OCI-LY7 (cell line): ENCODE measurements around the gene CCNL1. TPM values are rescaled to one million over a fixed set of nuclear protein-coding genes. Genes with fewer than 3 reads are reported as not detected.

ENCODE experiments used
- BruUV-seq: library from RNA; stranded (reverse); fragments of 400-500 nt; replicated peaks from 2 replicates; lab custom pipeline; 2021; lab: Mats Ljungman, UMichigan
- CTCF ChIA-PET: fragments of 300-600 bp; sonication (Branson Sonifier 250); formaldehyde crosslinking; loops from one replicate; lab custom pipeline; 2022; ENCODE audit warnings: antibody characterized with exemption; ENCODE audit not compliant: unreplicated experiment; lab: Charles Lee
- POLR2A ChIA-PET: fragments of 300-600 bp; sonication (Branson Sonifier 250); formaldehyde crosslinking; loops from one replicate; lab custom pipeline; 2022; ENCODE audit warnings: antibody characterized with exemption; lab: Charles Lee
- DNase-seq: peaks from one replicate; pipeline ENCODE4 v3.0.0-alpha.2; 2015; ENCODE audit warnings: low spot score
- H2AFZ ChIP-seq: fragments of 200-600 bp; sonication (generic), shearing (Covaris generic); 2 replicates; pipeline ENCODE4 v1.6.1; 2014; ENCODE audit warnings: mild to moderate bottlenecking, antibody characterized with exemption, low read length, moderate library complexity
- H3K27ac ChIP-seq: fragments of 200-600 bp; sonication (generic); 2 replicates; pipeline ENCODE4 v1.5.1; 2014; ENCODE audit warnings: mixed run types, low read depth, mild to moderate bottlenecking, moderate library complexity, low read length, inconsistent platforms; ENCODE audit not compliant: poor library complexity, severe bottlenecking
- H3K36me3 ChIP-seq: fragments of 200-600 bp; sonication (generic); 2 replicates; pipeline ENCODE4 v1.6.1; 2014; ENCODE audit warnings: mild to moderate bottlenecking, antibody characterized with exemption, low read length, moderate library complexity, mixed read lengths; ENCODE audit not compliant: insufficient read depth
- H3K4me1 ChIP-seq: fragments of 200-600 bp; sonication (generic); 2 replicates; pipeline ENCODE4 v1.5.1; 2014; ENCODE audit warnings: mild to moderate bottlenecking, low read length; ENCODE audit not compliant: insufficient read depth, poor library complexity, severe bottlenecking
- H3K4me2 ChIP-seq: fragments of 200-600 bp; sonication (generic); 2 replicates; pipeline ENCODE4 v1.6.1; 2014; ENCODE audit warnings: mild to moderate bottlenecking, low read length
- H3K4me3 ChIP-seq: fragments of 200-600 bp; sonication (generic); 2 replicates; pipeline ENCODE4 v1.5.1; 2014; ENCODE audit warnings: mild to moderate bottlenecking, low read depth, low read length; ENCODE audit not compliant: poor library complexity, severe bottlenecking
- H3K79me2 ChIP-seq: fragments of 200-600 bp; sonication (generic); 2 replicates; pipeline ENCODE4 v1.6.1; 2016; ENCODE audit warnings: low read depth, mild to moderate bottlenecking, low read length, moderate library complexity, mixed read lengths; ENCODE audit not compliant: insufficient read depth
- H3K9me2 ChIP-seq: fragments of 200-600 bp; sonication (generic); 2 replicates; pipeline ENCODE4 v1.6.1; 2016; ENCODE audit warnings: mild to moderate bottlenecking, low read length, mixed read lengths; ENCODE audit not compliant: insufficient read depth
- H3K9me3 ChIP-seq: fragments of 200-600 bp; sonication (generic); 2 replicates; pipeline ENCODE4 v1.6.1; 2014; ENCODE audit warnings: mild to moderate bottlenecking, mixed run types, low read length, mixed read lengths
- H4K20me1 ChIP-seq: fragments of 200-600 bp; sonication (generic); 2 replicates; pipeline ENCODE4 v1.6.1; 2014; ENCODE audit warnings: mild to moderate bottlenecking, antibody characterized with exemption, low read length, moderate library complexity, mixed read lengths; ENCODE audit not compliant: insufficient read depth
- CTCF ChIP-seq: fragments of 200-600 bp; sonication (generic); conservative IDR thresholded peaks from 2 replicates; pipeline ENCODE4 v1.5.1; 2014; ENCODE audit warnings: mild to moderate bottlenecking, antibody characterized with exemption, low read length, moderate library complexity, mixed read lengths
- EZH2phosphoT487 ChIP-seq: fragments of 200-600 bp; sonication (generic); IDR thresholded peaks from 2 replicates; pipeline ENCODE4 v1.6.1; 2018; ENCODE audit warnings: low read depth, borderline replicate concordance, mild to moderate bottlenecking, mixed run types, antibody characterized with exemption, low read length, moderate library complexity, mixed read lengths
- intact Hi-C: fragments of 100-400 bp; cut with micrococcal nuclease; formaldehyde crosslinking; loops from one replicate; pipeline ENCODE4 v1.10.0; 2022; ENCODE audit not compliant: unreplicated experiment
- total RNA-seq, 2 experiments: library from RNA; depleted of rRNA in 1 of 2; stranded (reverse); fragments of >200 nt in 1 of 2; shearing (Covaris generic) in 1 of 2; gene quantifications; 2 replicates each; pipeline ENCODE4 v1.2.3, GENCODE V29; 2014 to 2022

The CCNL1 gene
- total RNA-seq, 2 experiments from 2014 or later, result 158 to 280 TPM

- POLR2A ChIA-PET, result interaction anchor here (1.2 to 4.0 kb wide), 4 partner anchors 9 to 63 kb away, joined by 3 to 24 read pairs (median 4); partner anchors contain the start of gene CCNL1
- H3K79me2 ChIP-seq, result peaks cover 75% of the 10 kb centered on the region
- no peak overlapping the region for H3K27ac ChIP-seq
- CTCF ChIA-PET, result no interaction called here
- peaks cover 100% of the 10 kb centered on the region for H3K36me3 ChIP-seq
- H4K20me1 ChIP-seq, result peaks cover 66% of the 10 kb centered on the region
- no peaks in the 10 kb centered on the region for H3K9me2 ChIP-seq
- H2AFZ ChIP-seq, result no peak overlapping the region
- BruUV-seq, result no TSS peak
- TF ChIP-seq EZH2phosphoT487 (no peak), CTCF (no peak)
- intact Hi-C loops, result no loop called here
- no peaks in the 10 kb centered on the region for H3K9me3 ChIP-seq
- no peak overlapping the region for H3K4me2 ChIP-seq
- no peak overlapping the region for H3K4me3 ChIP-seq
- no peak for DNase-seq
- H3K4me1 ChIP-seq, result peaks cover 30% of the 10 kb centered on the region
These were observed 8.3 kb downstream of the CCNL1 start for GRCh38 chr3:157151627-157152026.

GRCh38 chr3:157151151-157151550 is 8.8 kb downstream of the CCNL1 start:
- CTCF ChIA-PET, result no interaction called here
- Histone ChIP-seq H3K36me3 (peaks cover 100% of the 10 kb centered on the region), H3K9me3 (no peaks in the 10 kb centered on the region), H3K79me2 (peaks cover 70% of the 10 kb centered on the region), H3K27ac (no peak overlapping the region), H3K4me1 (peaks cover 25% of the 10 kb centered on the region), H2AFZ (no peak overlapping the region), H3K4me2 (no peak overlapping the region), H3K9me2 (no peaks in the 10 kb centered on the region), H3K4me3 (no peak overlapping the region), H4K20me1 (peaks cover 61% of the 10 kb centered on the region)
- POLR2A ChIA-PET, result interaction anchor here (0.7 to 4.0 kb wide), 6 partner anchors 9 to 1192 kb away, joined by 3 to 24 read pairs (median 3); partner anchors contain the start of gene CCNL1
- BruUV-seq, result no TSS peak
- no peak for DNase-seq
- TF ChIP-seq EZH2phosphoT487 (no peak), CTCF (no peak)
- intact Hi-C loops, result no loop called here

- H3K36me3 ChIP-seq, result peaks cover 100% of the 10 kb centered on the region
- no peak overlapping the region for H3K4me3 ChIP-seq
- ChIA-PET POLR2A (interaction anchor here (0.5 to 4.0 kb wide), 6 partner anchors 10 to 586 kb away, joined by 3 to 24 read pairs (median 3); no protein-coding TSS in a partner anchor), CTCF (interaction anchor here (0.6 kb wide), 1 partner anchor 12 kb away, joined by 3 read pairs; no protein-coding TSS in a partner anchor)
- intact Hi-C loops, result no loop called here
- no peak overlapping the region for H3K27ac ChIP-seq
- TF ChIP-seq EZH2phosphoT487, result no peak
- no peak for TF ChIP-seq CTCF
- peaks cover 42% of the 10 kb centered on the region for H4K20me1 ChIP-seq
- no peak overlapping the region for H2AFZ ChIP-seq
- H3K79me2 ChIP-seq, result peaks cover 51% of the 10 kb centered on the region
- no TSS peak for BruUV-seq
- H3K9me2 ChIP-seq, result no peaks in the 10 kb centered on the region
- H3K4me1 ChIP-seq, result peaks cover 10% of the 10 kb centered on the region
- no peak for DNase-seq
- H3K9me3 ChIP-seq, result no peaks in the 10 kb centered on the region
- H3K4me2 ChIP-seq, result no peak overlapping the region
These were observed 10.7 kb downstream of the CCNL1 start for GRCh38 chr3:157149136-157149696.
